HepG2 (cell line): ENCODE data around the gene PARVA. TPM values are rescaled to one million over a fixed set of nuclear protein-coding genes. Genes with fewer than 3 reads are reported as not detected.

ENCODE experiments used
- ATAC-seq: fragments of 200-7000 bp; cut with Tn5 transposase; 3 replicates; pipeline ENCODE4 v1.9.1; 2020; ENCODE audit warnings: mild to moderate bottlenecking, moderate library complexity
- BruUV-seq: library from RNA; stranded (reverse); fragments of 400-500 nt; replicated peaks from 2 replicates; lab custom pipeline; 2021; lab: Mats Ljungman, UMichigan
- CTCF ChIA-PET: fragments of 300-600 bp; formaldehyde crosslinking; extraction: SDS; loops from one replicate; lab custom pipeline; 2021; ENCODE audit warnings: low total read pairs, inconsistent platforms, low intra/inter-chr PET ratio; lab: Yijun Ruan, JAX
- POLR2A ChIA-PET: fragments of 350-600 bp; sonication (Branson Sonifier 250); formaldehyde crosslinking; loops from one replicate; lab custom pipeline; 2020; ENCODE audit warnings: antibody characterized with exemption, inconsistent platforms; lab: Yijun Ruan, JAX
- DNase-seq: peaks from one replicate; pipeline ENCODE4 v3.0.0-alpha.2; 2015; ENCODE audit warnings: low spot score
- FAIRE-seq: peaks from 3 replicates; lab custom pipeline; 2011; peaks lifted over from hg19 to GRCh38; lab: Jason Lieb, UNC
- H2AFZ ChIP-seq: one replicate; pipeline ENCODE4 v1.6.1; 2011; ENCODE audit warnings: low read length, inconsistent platforms
- H3K27ac ChIP-seq: fragments of 300-600 bp; 3 replicates; pipeline ENCODE4 v1.8.0; 2011; ENCODE audit warnings: mixed run types, mild to moderate bottlenecking, mixed read lengths, low read length, inconsistent platforms; ENCODE audit not compliant: insufficient read depth; ENCODE audit errors: extremely low read length
- H3K27me3 ChIP-seq, 2 experiments: fragments of 200-600 bp in 1 of 2; 2 replicates in 1 of 2; 3 replicates in 1 of 2; pipeline versions ENCODE4 v1.6.0 to v1.8.0; 2011; ENCODE audit warnings: low read length in 2 of 2, mild to moderate bottlenecking in 2 of 2, moderate library complexity in 2 of 2, inconsistent platforms in 1 of 2; ENCODE audit not compliant: insufficient read depth in 2 of 2, control insufficient read depth in 1 of 2
- H3K36me3 ChIP-seq, 2 experiments: fragments of 200-600 bp in 1 of 2; replicated peaks in 1 of 2; 2 replicates in 1 of 2; 3 replicates in 1 of 2; pipeline versions ENCODE4 v1.5.1 to v1.8.0; 2011; ENCODE audit warnings: low read length in 2 of 2, inconsistent platforms in 1 of 2; ENCODE audit not compliant: insufficient read depth in 2 of 2, control insufficient read depth in 1 of 2
- H3K4me1 ChIP-seq: 2 replicates; pipeline ENCODE4 v1.5.1; 2012; ENCODE audit warnings: low read length, inconsistent platforms; ENCODE audit not compliant: insufficient read depth
- H3K4me2 ChIP-seq: 2 replicates; pipeline ENCODE4 v1.6.0; 2011; ENCODE audit warnings: low read depth, low read length, inconsistent platforms
- H3K4me3 ChIP-seq, 3 experiments: fragments of 200-600 bp in 1 of 3; sonication (generic), shearing (Covaris generic) in 1 of 3; replicated peaks in 1 of 3; 2 replicates each; pipeline ENCODE4 v1.5.1; 2011 to 2016; ENCODE audit warnings: low read length in 3 of 3, inconsistent platforms in 2 of 3, low read depth in 2 of 3, mild to moderate bottlenecking in 2 of 3, control low read depth in 1 of 3, mixed read lengths in 1 of 3; ENCODE audit not compliant: insufficient read depth in 1 of 3
- H3K79me2 ChIP-seq: one replicate; pipeline ENCODE4 v1.6.1; 2011; ENCODE audit warnings: low read length, inconsistent platforms; ENCODE audit not compliant: insufficient read depth
- H3K9ac ChIP-seq: 2 replicates; pipeline ENCODE4 v1.6.0; 2011; ENCODE audit warnings: mild to moderate bottlenecking, low read depth, low read length, inconsistent platforms; ENCODE audit not compliant: insufficient read depth
- H3K9me3 ChIP-seq: 2 replicates; pipeline ENCODE4 v1.5.1; 2012; ENCODE audit warnings: mild to moderate bottlenecking, low read length
- H4K20me1 ChIP-seq: 2 replicates; pipeline ENCODE4 v1.6.0; 2011; ENCODE audit warnings: inconsistent platforms, mild to moderate bottlenecking, low read length, moderate library complexity; ENCODE audit not compliant: insufficient read depth
- CBX2 ChIP-seq, 2 experiments: fragments of 200-600 bp in 1 of 2; sonication (generic); formaldehyde crosslinking in 1 of 2; IDR thresholded peaks; 2 replicates each; pipeline versions ENCODE4 v1.7.0 to v1.8.1; 2018 to 2022; ENCODE audit warnings: low read depth in 2 of 2, low read length in 1 of 2, mild to moderate bottlenecking in 1 of 2, missing genetic modification reagents in 1 of 2
- HNF4G ChIP-seq, 2 experiments: sonication (generic) in 1 of 2; formaldehyde crosslinking in 1 of 2; IDR thresholded peaks; 2 replicates each; pipeline versions ENCODE4 v1.4.0 to v1.6.1; 2011 to 2020; ENCODE audit warnings: borderline replicate concordance in 2 of 2, low read depth in 2 of 2, mild to moderate bottlenecking in 2 of 2, low read length in 1 of 2, missing genetic modification reagents in 1 of 2, moderate library complexity in 1 of 2
- KLF9 ChIP-seq: IDR thresholded peaks from 2 replicates; pipeline ENCODE4 v1.6.1; 2016; ENCODE audit warnings: low read depth
- MED13 ChIP-seq: sonication (generic); formaldehyde crosslinking; IDR thresholded peaks from 2 replicates; pipeline ENCODE4 v1.5.0; 2020; ENCODE audit warnings: missing genetic modification reagents
- NFATC3 ChIP-seq: sonication (generic); formaldehyde crosslinking; IDR thresholded peaks from 2 replicates; pipeline ENCODE4 v1.5.1; 2020; ENCODE audit warnings: mild to moderate bottlenecking, missing genetic modification reagents
- POLR2AphosphoS5 ChIP-seq: IDR thresholded peaks from 2 replicates; pipeline ENCODE4 v1.6.1; 2012; ENCODE audit warnings: low read depth, low read length
- POLR2G ChIP-seq: fragments of 200-400 bp; formaldehyde crosslinking; IDR thresholded peaks from 2 replicates; pipeline ENCODE4 v1.6.1; 2018; ENCODE audit warnings: mild to moderate bottlenecking, low read depth, low read length, moderate library complexity
- SOX13 ChIP-seq, 3 experiments: fragments of 450-650 bp in 1 of 3; sonication (generic) in 1 of 3; formaldehyde crosslinking in 1 of 3; IDR thresholded peaks in 2 of 3; conservative IDR thresholded peaks in 1 of 3; 2 replicates each; pipeline versions ENCODE4 v1.5.0 to v1.6.1; 2016 to 2020; ENCODE audit warnings: antibody characterized with exemption in 1 of 3, mild to moderate bottlenecking in 1 of 3, missing compliant biosample characterization in 1 of 3, missing genetic modification reagents in 1 of 3, moderate library complexity in 1 of 3
- SP5 ChIP-seq: IDR thresholded peaks from 2 replicates; pipeline ENCODE4 v1.6.1; 2016; ENCODE audit warnings: low read depth, borderline replicate concordance
- SUZ12 ChIP-seq: fragments of 150-350 bp; IDR thresholded peaks from 2 replicates; pipeline ENCODE4 v1.6.1; 2014; ENCODE audit warnings: low read depth, low read length
- TFDP2 ChIP-seq: sonication (generic); formaldehyde crosslinking; IDR thresholded peaks from 2 replicates; pipeline ENCODE4 v1.4.0; 2020; ENCODE audit warnings: missing genetic modification reagents
- THYN1 ChIP-seq: sonication (generic); formaldehyde crosslinking; IDR thresholded peaks from 2 replicates; pipeline ENCODE4 v1.8.1; 2023; ENCODE audit warnings: low read depth, mild to moderate bottlenecking, moderate library complexity, missing genetic modification reagents, borderline replicate concordance
- ZC3H4 ChIP-seq: sonication (generic); formaldehyde crosslinking; IDR thresholded peaks from 2 replicates; pipeline ENCODE4 v1.4.0; 2020; ENCODE audit warnings: missing genetic modification reagents, borderline replicate concordance
- ZFP62 ChIP-seq: sonication (generic); formaldehyde crosslinking; IDR thresholded peaks from 2 replicates; pipeline ENCODE4 v1.4.0; 2020; ENCODE audit warnings: missing genetic modification reagents
- ZNF224 ChIP-seq: sonication (generic); formaldehyde crosslinking; IDR thresholded peaks from 2 replicates; pipeline ENCODE4 v1.5.0; 2020; ENCODE audit warnings: mild to moderate bottlenecking, missing genetic modification reagents
- ZNF362 ChIP-seq: sonication (generic); formaldehyde crosslinking; IDR thresholded peaks from 2 replicates; pipeline ENCODE4 v1.4.0; 2020; ENCODE audit warnings: missing genetic modification reagents, mild to moderate bottlenecking, borderline replicate concordance
- ZNF775 ChIP-seq: sonication (generic); formaldehyde crosslinking; IDR thresholded peaks from 2 replicates; pipeline ENCODE4 v1.4.0; 2020; ENCODE audit warnings: missing genetic modification reagents, mild to moderate bottlenecking, moderate library complexity, borderline replicate concordance
- WGBS: methylation state at CpG from one replicate; pipeline ENCODE4 v1.1.6; 2017; ENCODE audit warnings: low lambda C conversion rate; 5-methylcytosine and 5-hydroxymethylcytosine counted together
- in situ Hi-C: cut with HindIII; loops from 2 replicates; pipeline ENCODE4 v1.10.0; 2017; ENCODE audit warnings: low pct_unique_long_range_greater_than_20kb; ENCODE audit not compliant: extremely low pct_ligation_motif_present
- intact Hi-C: fragments of 100-400 bp; cut with micrococcal nuclease; formaldehyde crosslinking; loops from one replicate; pipeline ENCODE4 v1.10.0; 2022; ENCODE audit not compliant: unreplicated experiment
- polyA plus RNA-seq, 8 experiments: library from polyadenylated mRNA; depleted of rRNA in 3 of 8; stranded (reverse) in 7 of 8; unstranded in 1 of 8; fragments of >200 nt; fragmentation: Illumina TruSeq in 4 of 8; extraction: Trizol in 4 of 8; gene quantifications; 2 replicates each; pipeline versions ENCODE4 v1.2.1 to v1.2.3, GENCODE V29; 2011 to 2016; ENCODE audit warnings: low read depth in 4 of 8, missing spikeins in 1 of 8, mixed read lengths in 1 of 8; ENCODE audit not compliant: insufficient read depth in 1 of 8
- total RNA-seq, 5 experiments: library from RNA; depleted of rRNA; stranded (reverse); fragments of >200 nt; fragmentation: Illumina TruSeq; extraction: Trizol; gene quantifications; 2 replicates each; pipeline ENCODE4 v1.2.3, GENCODE V29; 2016; ENCODE audit warnings: low read depth in 1 of 5
- TF ChIP-seq, protein P1 (sequence below): sonication (generic); formaldehyde crosslinking; IDR thresholded peaks from 2 replicates; pipeline ENCODE4 v1.4.0; 2020; ENCODE audit warnings: missing genetic modification reagents

Gene PARVA
- total and polyA plus RNA-seq, 2 of the 13 experiments (the other 11 are each of a cell fraction or from before 2014, with no cell fraction given): 5.9 to 9.1 TPM

DNA sequence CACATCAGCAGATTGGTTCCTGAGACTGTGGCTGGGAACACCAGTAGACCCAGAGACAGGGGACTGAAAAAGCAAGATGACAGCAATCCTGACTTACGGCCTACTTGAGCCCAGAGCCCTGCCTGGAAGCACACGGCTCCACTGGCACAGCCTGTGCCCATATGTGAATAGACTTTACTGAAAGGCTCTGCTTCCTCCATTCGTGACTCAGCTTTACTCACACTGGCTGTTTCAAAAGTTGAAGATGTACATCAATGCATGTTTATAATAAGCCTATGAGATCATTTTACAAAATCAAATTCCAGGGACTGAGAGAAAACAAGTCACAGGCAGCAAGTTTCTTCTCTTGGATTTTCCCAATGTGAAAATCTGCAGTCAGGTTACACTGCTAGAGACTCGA is 162.2 kb downstream of the PARVA start:
- CTCF ChIA-PET: no interaction called here
- H3K9me3 ChIP-seq: no peaks in the 10 kb centered on the region
- no peak overlapping the region for H3K4me2 ChIP-seq
- 40% methylated on average over 4 of the region's 4 CpGs for WGBS
- DNase-seq (no peak), ATAC-seq (no peak), FAIRE-seq (no peak)
- no peak overlapping the region for H2AFZ ChIP-seq
- no peaks in the 10 kb centered on the region for H3K4me1 ChIP-seq
- H4K20me1 ChIP-seq: no peaks in the 10 kb centered on the region
- no peak overlapping the region for H3K9ac ChIP-seq
- no peak overlapping the region for H3K27ac ChIP-seq
- H3K79me2 ChIP-seq: no peaks in the 10 kb centered on the region
- POLR2A ChIA-PET: no interaction called here
- BruUV-seq: no TSS peak
- no peaks in the 10 kb centered on the region; a peak in 2 of 5 replicates for H3K27me3 ChIP-seq
- in situ Hi-C loops (no loop called here), intact Hi-C loops (no loop called here)
- H3K4me3 ChIP-seq: no peak overlapping the region
- no peaks in the 10 kb centered on the region for H3K36me3 ChIP-seq
- TF ChIP-seq HNF4G (IDR thresholded peaks at IDR 0.05; ENCODE audit: borderline replicate concordance, low read depth, low read length) (no peak), HNF4G (CRISPR knock-in tag; IDR thresholded peaks at IDR 0.05; ENCODE audit: borderline replicate concordance, low read depth) (no peak), KLF9 (no peak), ZC3H4 (CRISPR knock-in tag) (no peak), TFDP2 (CRISPR knock-in tag) (no peak), CBX2 (IDR thresholded peaks at IDR 0.05; ENCODE audit: low read depth, low read length) (no peak), CBX2 (CRISPR knock-in tag; IDR thresholded peaks at IDR 0.05; ENCODE audit: low read depth) (no peak), THYN1 (CRISPR knock-in tag) (no peak), POLR2AphosphoS5 (no peak), ZNF362 (CRISPR knock-in tag) (no peak), SOX13 (IDR thresholded peaks at IDR 0.05) (no peak), SOX13 (CRISPR knock-in tag; conservative IDR thresholded peaks at IDR 0.05 in 1 of 2, IDR thresholded peaks at IDR 0.05 in 1 of 2) (no peak), NFATC3 (no peak), MED13 (CRISPR knock-in tag) (no peak), ZFP62 (CRISPR knock-in tag) (no peak), SUZ12 (no peak), ZNF224 (no peak), ZNF775 (CRISPR knock-in tag) (no peak), POLR2G (no peak), SP5 (CRISPR knock-in tag) (no peak)
- TF ChIP-seq, protein P1, sequence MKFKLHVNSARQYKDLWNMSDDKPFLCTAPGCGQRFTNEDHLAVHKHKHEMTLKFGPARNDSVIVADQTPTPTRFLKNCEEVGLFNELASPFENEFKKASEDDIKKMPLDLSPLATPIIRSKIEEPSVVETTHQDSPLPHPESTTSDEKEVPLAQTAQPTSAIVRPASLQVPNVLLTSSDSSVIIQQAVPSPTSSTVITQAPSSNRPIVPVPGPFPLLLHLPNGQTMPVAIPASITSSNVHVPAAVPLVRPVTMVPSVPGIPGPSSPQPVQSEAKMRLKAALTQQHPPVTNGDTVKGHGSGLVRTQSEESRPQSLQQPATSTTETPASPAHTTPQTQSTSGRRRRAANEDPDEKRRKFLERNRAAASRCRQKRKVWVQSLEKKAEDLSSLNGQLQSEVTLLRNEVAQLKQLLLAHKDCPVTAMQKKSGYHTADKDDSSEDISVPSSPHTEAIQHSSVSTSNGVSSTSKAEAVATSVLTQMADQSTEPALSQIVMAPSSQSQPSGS: no peak
